Transverse colon (tissue), 4 donors: Measurements from ENCODE around the gene DNAH1. TPM values are rescaled to one million over a fixed set of nuclear protein-coding genes. Genes with fewer than 3 reads are reported as not detected.
"Not testable (repeated sequence)": the region's sequence is repeated elsewhere in the genome, so short reads cannot be mapped to it uniquely, and the experiment has no call there.

Experiments used
- DNase-seq: peaks from one replicate; pipeline ENCODE4 v3.0.0-alpha.2; 2019
- H3K27ac ChIP-seq, 4 donors: fragments of 200-600 bp; sonication (generic); 2 replicates each; pipeline ENCODE4 v1.5.1; 2016 to 2018; ENCODE audit warnings: inconsistent platforms in 4 of 4
- H3K27me3 ChIP-seq: fragments of 200-600 bp; sonication (generic); 2 replicates; pipeline ENCODE4 v1.5.1; 2017; ENCODE audit warnings: inconsistent platforms
- H3K36me3 ChIP-seq, 4 donors: fragments of 200-600 bp; sonication (generic); 2 replicates each; pipeline ENCODE4 v1.5.1; 2017 to 2019; ENCODE audit warnings: inconsistent platforms in 4 of 4
- H3K4me1 ChIP-seq, 4 donors: fragments of 200-600 bp; sonication (generic); 2 replicates each; pipeline ENCODE4 v1.5.1; 2017 to 2020; ENCODE audit warnings: inconsistent platforms in 4 of 4
- H3K4me3 ChIP-seq, 4 donors: fragments of 200-600 bp; sonication (generic); 1 replicate in 1 of 4; 2 replicates in 3 of 4; pipeline versions ENCODE4 v1.5.1 to v1.6.1; 2017 to 2019; ENCODE audit warnings: inconsistent platforms in 4 of 4
- H3K9me3 ChIP-seq, 2 donors: fragments of 200-600 bp; sonication (generic); 2 replicates each; pipeline ENCODE4 v1.5.1; 2017 to 2019; ENCODE audit warnings: inconsistent platforms in 2 of 2
- EP300 ChIP-seq: sonication (generic); formaldehyde crosslinking; IDR thresholded peaks from one replicate; pipeline ENCODE4 v1.6.1; 2017; ENCODE audit warnings: antibody characterized with exemption, low read depth
- POLR2A ChIP-seq: fragments of 450-650 bp; IDR thresholded peaks from one replicate; pipeline ENCODE4 v1.6.1; 2016; ENCODE audit warnings: antibody characterized with exemption, mild to moderate bottlenecking, moderate library complexity
- POLR2AphosphoS5 ChIP-seq, 3 donors: sonication (generic); formaldehyde crosslinking; IDR thresholded peaks; one replicate each; pipeline ENCODE4 v1.6.1; 2016; ENCODE audit warnings: antibody characterized with exemption in 3 of 3
- WGBS, 2 donors: methylation state at CpG; one replicate each; pipeline ENCODE4 v1.1.5; 2018; ENCODE audit warnings: low coverage in 1 of 2; 5-methylcytosine and 5-hydroxymethylcytosine counted together
- in situ Hi-C, 4 donors: fragments of 200-750 bp; cut with MboI; loops; one replicate each; pipeline versions ENCODE4 v1.15.0 to v1.15.1; 2017; ENCODE audit warnings: low sequenced_read_pairs in 3 of 4, low pct_ligation_motif_present in 1 of 4, low pct_unique_long_range_greater_than_20kb in 1 of 4
- intact Hi-C: fragments of 100-400 bp; cut with DNase I; formaldehyde crosslinking; loops from one replicate; pipeline ENCODE4 v1.15.1; 2023; ENCODE audit warnings: low total_unique reads
- total RNA-seq, 4 donors: library from RNA; depleted of rRNA; stranded (reverse); fragments of >200 nt; gene quantifications; one replicate each; pipeline ENCODE4 v1.1.0, GENCODE V29; 2016
- TF ChIP-seq, protein P1 (sequence below), 5 experiments: fragments of 200-600 bp in 3 of 5; fragments of 450-650 bp in 2 of 5; sonication (generic) in 3 of 5; IDR thresholded peaks; 1 replicate in 2 of 5; 2 replicates in 3 of 5; pipeline ENCODE4 v1.5.1; 2016 to 2017; ENCODE audit warnings: antibody characterized with exemption in 5 of 5, inconsistent platforms in 3 of 5, mild to moderate bottlenecking in 2 of 5, moderate library complexity in 1 of 5

DNAH1 gene
- total RNA-seq, 4 donors from 2014 or later, result 17.6 to 102 (median 26.3) TPM

GRCh38 chr3:52281981-52282801, 33.9 kb upstream of the DNAH1 start:
- in situ Hi-C loops (loop anchor here in 1 of 4 donors (10.0 kb wide), 1 partner anchor 47 kb away; the partner anchor contains the start of gene TWF2), intact Hi-C loops (loop anchor here (10.0 kb wide), 1 partner anchor 1947 kb away; no protein-coding TSS in a partner anchor)
- TF ChIP-seq, protein P1, sequence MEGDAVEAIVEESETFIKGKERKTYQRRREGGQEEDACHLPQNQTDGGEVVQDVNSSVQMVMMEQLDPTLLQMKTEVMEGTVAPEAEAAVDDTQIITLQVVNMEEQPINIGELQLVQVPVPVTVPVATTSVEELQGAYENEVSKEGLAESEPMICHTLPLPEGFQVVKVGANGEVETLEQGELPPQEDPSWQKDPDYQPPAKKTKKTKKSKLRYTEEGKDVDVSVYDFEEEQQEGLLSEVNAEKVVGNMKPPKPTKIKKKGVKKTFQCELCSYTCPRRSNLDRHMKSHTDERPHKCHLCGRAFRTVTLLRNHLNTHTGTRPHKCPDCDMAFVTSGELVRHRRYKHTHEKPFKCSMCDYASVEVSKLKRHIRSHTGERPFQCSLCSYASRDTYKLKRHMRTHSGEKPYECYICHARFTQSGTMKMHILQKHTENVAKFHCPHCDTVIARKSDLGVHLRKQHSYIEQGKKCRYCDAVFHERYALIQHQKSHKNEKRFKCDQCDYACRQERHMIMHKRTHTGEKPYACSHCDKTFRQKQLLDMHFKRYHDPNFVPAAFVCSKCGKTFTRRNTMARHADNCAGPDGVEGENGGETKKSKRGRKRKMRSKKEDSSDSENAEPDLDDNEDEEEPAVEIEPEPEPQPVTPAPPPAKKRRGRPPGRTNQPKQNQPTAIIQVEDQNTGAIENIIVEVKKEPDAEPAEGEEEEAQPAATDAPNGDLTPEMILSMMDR (IDR thresholded peaks at IDR 0.05), result no peak
- no peak for TF ChIP-seq EP300
- TF ChIP-seq POLR2A, result no peak
- no peak for TF ChIP-seq POLR2AphosphoS5 (IDR thresholded peaks at IDR 0.05)
- Histone ChIP-seq H3K4me3 (no peak overlapping the region), H3K9me3 (no peaks in the 10 kb centered on the region), H3K27me3 (no peaks in the 10 kb centered on the region), H3K36me3 (no peaks in the 10 kb centered on the region), H3K27ac (peak overlapping the region; percentile 42 to 99 (median 54)), H3K4me1 (peaks cover 13 to 66% (median 24%) of the 10 kb centered on the region in 4 donors)
- WGBS, 2 donors, result 54 to 55% methylated on average over 5 to 8 of the region's 8 CpGs
- no peak for DNase-seq

GRCh38 chr3:52283306-52283705, 32.8 kb upstream of the DNAH1 start:
- no peaks in the 10 kb centered on the region for H3K36me3 ChIP-seq
- no peaks in the 10 kb centered on the region for H3K27me3 ChIP-seq
- peak overlapping the region in 1 of 4 donors; percentile 4 for H3K27ac ChIP-seq
- no peak for DNase-seq
- intact Hi-C loops, result loop anchor here (10.0 kb wide), 1 partner anchor 1949 kb away; no protein-coding TSS in a partner anchor
- WGBS, 2 donors, result 57 to 83% methylated on average over 1 of the region's 1 CpG
- H3K4me3 ChIP-seq, result no peak overlapping the region
- no peaks in the 10 kb centered on the region for H3K9me3 ChIP-seq
- in situ Hi-C loops, result loop anchor here in 1 of 4 donors (10.0 kb wide), 1 partner anchor 49 kb away; the partner anchor contains the start of gene TWF2
- H3K4me1 ChIP-seq, result peaks cover 15 to 66% (median 27%) of the 10 kb centered on the region in 4 donors
- no peak for TF ChIP-seq POLR2A
- TF ChIP-seq POLR2AphosphoS5 (IDR thresholded peaks at IDR 0.05), result no peak
- no peak for TF ChIP-seq EP300
- TF ChIP-seq, protein P1 (IDR thresholded peaks at IDR 0.05), result no peak

GRCh38 chr3:52284051-52284450, 32.1 kb upstream of the DNAH1 start:
- in situ Hi-C loops (loop anchor here in 1 of 4 donors (10.0 kb wide), 1 partner anchor 49 kb away; the partner anchor contains the start of gene TWF2), intact Hi-C loops (loop anchor here (10.0 kb wide), 1 partner anchor 1949 kb away; no protein-coding TSS in a partner anchor)
- H3K36me3 ChIP-seq, DNase-seq, H3K4me3 ChIP-seq, H3K27me3 ChIP-seq, H3K9me3 ChIP-seq: not testable (repeated sequence)
- Histone ChIP-seq H3K4me1 (peaks cover 19 to 72% (median 33%) of the 10 kb centered on the region in 4 donors), H3K27ac (peak overlapping the region; percentile 67 to 76 (median 71))
- WGBS, 2 donors, result 95% methylated on average over 4 of the region's 4 CpGs; no CpG with 5 or more reads in 1 of the 2 donors

GRCh38 chr3:52286777-52287110, 29.4 kb upstream of the DNAH1 start:
- in situ Hi-C loops (loop anchor here in 2 of 4 donors (5.0 to 10.0 kb wide), 2 partner anchors 52 to 54 kb away; partner anchors contain the start of gene TWF2 (in 1 of the 2)), intact Hi-C loops (loop anchor here (10.0 kb wide), 1 partner anchor 1952 kb away; no protein-coding TSS in a partner anchor)
- peak overlapping the region in 3 of 4 donors; percentile 67 to 87 (median 76) for H3K4me3 ChIP-seq

More at GRCh38 chr3:52286777-52287110, 29.4 kb upstream of the DNAH1 start:
- Histone ChIP-seq H3K27me3 (no peaks in the 10 kb centered on the region), H3K4me1 (peaks cover 15 to 62% (median 34%) of the 10 kb centered on the region in 4 donors), H3K9me3 (no peaks in the 10 kb centered on the region), H3K36me3 (no peaks in the 10 kb centered on the region), H3K27ac (peak overlapping the region; percentile 98 to 99 (median 98))
- TF ChIP-seq EP300, result no peak
- TF ChIP-seq POLR2AphosphoS5 (IDR thresholded peaks at IDR 0.05), result no peak
- TF ChIP-seq, protein P1 (IDR thresholded peaks at IDR 0.05), result no peak
- TF ChIP-seq POLR2A, result no peak
- no peak for DNase-seq
- 67 to 71% methylated on average over 5 to 8 of the region's 8 CpGs for WGBS, 2 donors
